ENCODE measurements around the gene MAPKAP1. TPM values are rescaled to one million over a fixed set of nuclear protein-coding genes. Genes with fewer than 3 reads are reported as not detected.

The MAPKAP1 gene
- total and polyA plus RNA-seq, 2 experiments from 2014 or later: 68.4 to 98.5 TPM

- Histone ChIP-seq H3K27ac (ENCODE audit: low read depth) (peak overlapping the region; percentile 89), H3K36me3 (ENCODE audit: insufficient read depth) (no peaks in the 10 kb centered on the region), H3F3A (replicated peaks; ENCODE audit: low read depth) (no peaks in the 10 kb centered on the region), H3K27me3 (ENCODE audit: insufficient read depth) (no peaks in the 10 kb centered on the region), H3K4me1 (ENCODE audit: insufficient read depth) (peaks cover 21% of the 10 kb centered on the region), H3K4me3 (peak overlapping the region; percentile 32), H3K4me2 (peak overlapping the region; percentile 64), H3K9me2 (ENCODE audit: insufficient read depth) (no peaks in the 10 kb centered on the region), H3K79me2 (replicated peaks; ENCODE audit: insufficient read depth) (peaks cover 89% of the 10 kb centered on the region), H4K20me1 (replicated peaks; ENCODE audit: insufficient read depth) (no peaks in the 10 kb centered on the region), H2AFZ (no peak overlapping the region)
- Mint-ChIP-seq H3K4me3 (peak overlapping the region; percentile 52), H3K36me3 (ENCODE audit: low read depth) (no peaks in the 10 kb centered on the region), H3K27ac (peak overlapping the region; percentile 97), H3K27me3 (ENCODE audit: insufficient read depth, low read depth, poor library complexity) (no peaks in the 10 kb centered on the region), H3K4me1 (peaks cover 52% of the 10 kb centered on the region), H3K9me3 (no peaks in the 10 kb centered on the region)
- ATAC-seq (peak; percentile 90), DNase-seq (ENCODE audit: low spot score) (peak; percentile 74)
- TF ChIP-seq ZNF331 (CRISPR knock-in tag; IDR thresholded peaks at IDR 0.05; ENCODE audit: low read depth): no peak
- no peak for TF ChIP-seq ZNF114 (CRISPR knock-in tag; IDR thresholded peaks at IDR 0.05)
- no peak for TF ChIP-seq ETS1 (IDR thresholded peaks at IDR 0.05)
- TF ChIP-seq EZH2 (IDR thresholded peaks at IDR 0.05; ENCODE audit: low read depth, unreplicated experiment): no peak
- no peak for TF ChIP-seq POLR2AphosphoS5 (IDR thresholded peaks at IDR 0.05; ENCODE audit: low read depth)
- TF ChIP-seq JUNB (IDR thresholded peaks at IDR 0.05; ENCODE audit: unreplicated experiment): no peak
- no peak for TF ChIP-seq REST (IDR thresholded peaks at IDR 0.05; ENCODE audit: unreplicated experiment)
- no peak for TF ChIP-seq CTCF (conservative IDR thresholded peaks at IDR 0.05; ENCODE audit: low read depth in 2 of 2)
Measured at GRCh38 chr9:125701351-125701750, 5.7 kb downstream of the MAPKAP1 start.

GRCh38 chr9:125700791-125701190, 6.2 kb downstream of the MAPKAP1 start:
- H3K4me3 Mint-ChIP-seq: peak overlapping the region; percentile 52
- peak overlapping the region; percentile 86 for H3K27ac ChIP-seq (ENCODE audit: low read depth)
- TF ChIP-seq POLR2AphosphoS5 (IDR thresholded peaks at IDR 0.05; ENCODE audit: low read depth) (no peak), STAT1 (IDR thresholded peaks at IDR 0.05; ENCODE audit: unreplicated experiment) (no peak), JUNB (IDR thresholded peaks at IDR 0.05; ENCODE audit: unreplicated experiment) (no peak), ZNF462 (CRISPR knock-in tag; IDR thresholded peaks at IDR 0.05) (no peak)

More at GRCh38 chr9:125700791-125701190, 6.2 kb downstream of the MAPKAP1 start:
- Mint-ChIP-seq H3K27me3 (ENCODE audit: insufficient read depth, low read depth, poor library complexity) (no peaks in the 10 kb centered on the region), H3K9me3 (no peaks in the 10 kb centered on the region), H3K36me3 (ENCODE audit: low read depth) (no peaks in the 10 kb centered on the region), H3K27ac (peak overlapping the region; percentile 73), H3K4me1 (peaks cover 51% of the 10 kb centered on the region)
- peak overlapping the region; percentile 64 for H3K4me2 ChIP-seq
- H3K4me1 ChIP-seq (ENCODE audit: insufficient read depth): peaks cover 21% of the 10 kb centered on the region
- H3K27me3 ChIP-seq (ENCODE audit: insufficient read depth): no peaks in the 10 kb centered on the region
- H3K4me3 ChIP-seq: peak overlapping the region; percentile 32
- H3F3A ChIP-seq (replicated peaks; ENCODE audit: low read depth): no peaks in the 10 kb centered on the region
- peaks cover 89% of the 10 kb centered on the region for H3K79me2 ChIP-seq (replicated peaks; ENCODE audit: insufficient read depth)
- no peaks in the 10 kb centered on the region for H3K36me3 ChIP-seq (ENCODE audit: insufficient read depth)
- H2AFZ ChIP-seq: no peak overlapping the region
- H3K9me2 ChIP-seq (ENCODE audit: insufficient read depth): no peaks in the 10 kb centered on the region
- peak; percentile 56 for DNase-seq (ENCODE audit: low spot score)
- no peaks in the 10 kb centered on the region for H4K20me1 ChIP-seq (replicated peaks; ENCODE audit: insufficient read depth)
- ATAC-seq: peak; percentile 89

Data from GM23338 (cell line).